GM12878 (cell line): ENCODE data around the gene GSTM4. TPM values are rescaled to one million over a fixed set of nuclear protein-coding genes. Genes with fewer than 3 reads are reported as not detected.
A peak's percentile ranks its signal among the peaks of the same experiment; 100 is the strongest.

Experiments
- CTCF ChIP-seq, 3 experiments: IDR thresholded peaks in 2 of 3; conservative IDR thresholded peaks in 1 of 3; 2 replicates each; pipeline ENCODE4 v1.5.1; 2011; ENCODE audit warnings: low read depth in 3 of 3, low read length in 3 of 3, mild to moderate bottlenecking in 3 of 3, control low read depth in 2 of 3, moderate library complexity in 2 of 3, inconsistent platforms in 1 of 3, mixed read lengths in 1 of 3; ENCODE audit not compliant: control insufficient read depth in 2 of 3, insufficient read depth in 1 of 3; ENCODE audit errors: extremely low read depth in 1 of 3
- JUNB ChIP-seq: IDR thresholded peaks from 2 replicates; pipeline ENCODE4 v1.6.1; 2016; ENCODE audit warnings: antibody characterized with exemption, mild to moderate bottlenecking
- MLLT1 ChIP-seq: fragments of 450-650 bp; IDR thresholded peaks from 2 replicates; pipeline ENCODE4 v1.6.1; 2016; ENCODE audit warnings: mild to moderate bottlenecking
- MXI1 ChIP-seq: fragments of 150-350 bp; IDR thresholded peaks from 2 replicates; pipeline ENCODE4 v1.6.1; 2011; ENCODE audit warnings: low read depth, mild to moderate bottlenecking, inconsistent platforms, low read length, improper control_type of control experiment
- NR2C2 ChIP-seq: IDR thresholded peaks from 2 replicates; pipeline ENCODE4 v1.6.1; 2011; ENCODE audit warnings: borderline replicate concordance, low read depth; ENCODE audit not compliant: control insufficient read depth, insufficient read length
- TCF12 ChIP-seq: IDR thresholded peaks from 2 replicates; pipeline ENCODE4 v1.6.1; 2011; ENCODE audit warnings: low read depth, mild to moderate bottlenecking, low read length
- ZNF622 ChIP-seq: fragments of 450-650 bp; IDR thresholded peaks from 2 replicates; pipeline ENCODE4 v1.6.1; 2017; ENCODE audit warnings: mild to moderate bottlenecking, inconsistent platforms
- polyA plus RNA-seq, 11 experiments: library from polyadenylated mRNA; depleted of rRNA in 4 of 11; unstranded in 6 of 11; stranded (reverse) in 5 of 11; fragments of >200 nt; fragmentation: Nextera tagmentation in 4 of 11; fragmentation: Illumina TruSeq in 1 of 11; extraction: Ambion mirVana in 4 of 11; extraction: Trizol in 1 of 11; gene quantifications; 1 replicate in 1 of 11; 2 replicates in 10 of 11; pipeline versions ENCODE4 v1.2.1 to v1.2.3, GENCODE V29; 2011 to 2016; ENCODE audit warnings: inconsistent platforms in 2 of 11, missing spikeins in 2 of 11, low read depth in 1 of 11
- total RNA-seq, 4 experiments: library from RNA; depleted of rRNA in 3 of 4; stranded (reverse); fragments of >200 nt in 3 of 4; fragmentation: Illumina TruSeq in 1 of 4; extraction: Trizol in 1 of 4; gene quantifications; 2 replicates each; pipeline versions ENCODE4 v1.2.1 to v1.2.3, GENCODE V29; 2013 to 2021

The GSTM4 gene
- total and polyA plus RNA-seq, 10 of the 15 experiments (the other 5 are each of a cell fraction or from before 2014, with no cell fraction given): 14.3 to 37.2 (median 23.0) TPM

- TF ChIP-seq CTCF (IDR thresholded peaks at IDR 0.05 in 2 of 3, conservative IDR thresholded peaks at IDR 0.05 in 1 of 3; ENCODE audit: control insufficient read depth in 2 of 3, extremely low read depth in 1 of 3, insufficient read depth in 1 of 3, low read depth in 3 of 3, low read length in 3 of 3) (peak; percentile 7 to 33 (median 11); a peak in 3 of 6 replicates), JUNB (no peak), NR2C2 (no peak), MLLT1 (no peak), MXI1 (no peak), ZNF622 (no peak), TCF12 (no peak)
These were observed 25.6 kb upstream of the GSTM4 start (continued) for GRCh38 chr1:109630081-109630897.
